ENCODE measurements around the gene APAF1. TPM values are rescaled to one million over a fixed set of nuclear protein-coding genes. Genes with fewer than 3 reads are reported as not detected.
"Not testable (repeated sequence)": the region's sequence is repeated elsewhere in the genome, so short reads cannot be mapped to it uniquely, and the experiment has no call there.

Gene APAF1
- polyA plus RNA-seq, 12 donors = 24.0 to 41.3 (median 36.2) TPM; not detected in 1

DNA sequence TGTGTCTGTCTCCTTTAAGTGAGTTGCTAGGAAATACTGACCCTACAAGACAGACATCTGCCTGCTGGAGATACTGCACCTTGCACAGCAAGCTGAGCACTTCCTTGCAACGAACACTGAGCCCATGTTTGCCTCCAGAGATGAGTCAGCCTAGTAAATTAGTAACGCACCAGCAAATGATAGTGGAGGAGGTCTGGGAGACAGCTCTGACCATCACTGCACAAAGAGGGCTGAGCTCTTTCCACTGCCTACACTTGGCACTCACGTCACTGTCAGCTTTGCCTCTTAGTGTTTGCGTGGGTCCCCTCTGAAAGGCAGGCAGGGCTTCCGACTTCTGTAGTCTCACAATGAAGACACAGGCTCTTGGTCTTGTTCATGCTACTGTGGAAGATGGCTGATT, 109.0 kb downstream of the APAF1 start:
- no peak for DNase-seq

DNA sequence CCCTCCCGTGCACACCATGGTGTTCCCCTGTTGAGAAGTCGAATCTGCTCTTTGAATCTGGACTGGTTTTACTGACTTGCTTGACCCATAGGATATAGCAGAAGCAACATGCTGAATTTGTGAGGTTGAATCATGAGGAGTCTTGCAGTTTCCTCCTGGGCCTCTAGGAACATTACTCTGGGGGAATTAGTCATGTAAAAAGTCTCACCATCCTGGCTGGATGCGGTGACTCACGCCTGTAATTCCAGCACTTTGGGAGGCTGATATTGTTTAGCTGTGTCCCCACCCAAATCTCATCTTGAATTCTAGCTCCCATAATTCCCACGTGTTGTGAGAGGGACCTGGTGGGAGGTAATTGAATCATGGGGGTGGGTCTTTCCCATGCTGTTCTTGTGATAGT, 110.8 kb downstream of the APAF1 start:
- not testable (repeated sequence) for DNase-seq

DNA sequence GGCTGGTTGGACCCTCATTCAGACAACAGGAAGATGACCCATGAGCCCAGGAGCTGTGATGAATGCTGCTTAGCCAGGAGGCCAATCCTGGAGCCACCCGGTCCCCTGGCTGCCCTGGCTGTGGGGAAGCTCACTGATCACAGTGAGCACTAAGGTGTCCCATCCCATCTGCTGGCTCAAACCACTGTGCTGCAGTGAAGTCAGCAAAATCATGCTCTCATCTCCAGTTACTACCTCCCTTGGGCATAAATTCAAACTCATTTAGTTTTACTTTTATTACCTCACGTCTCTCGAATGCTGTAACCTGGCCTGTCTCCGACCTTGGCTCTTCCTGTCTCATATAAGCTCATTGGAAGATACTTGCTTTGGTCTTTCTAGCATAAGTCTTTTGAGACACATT, 112.4 kb downstream of the APAF1 start:
- DNase-seq = no peak

DNA sequence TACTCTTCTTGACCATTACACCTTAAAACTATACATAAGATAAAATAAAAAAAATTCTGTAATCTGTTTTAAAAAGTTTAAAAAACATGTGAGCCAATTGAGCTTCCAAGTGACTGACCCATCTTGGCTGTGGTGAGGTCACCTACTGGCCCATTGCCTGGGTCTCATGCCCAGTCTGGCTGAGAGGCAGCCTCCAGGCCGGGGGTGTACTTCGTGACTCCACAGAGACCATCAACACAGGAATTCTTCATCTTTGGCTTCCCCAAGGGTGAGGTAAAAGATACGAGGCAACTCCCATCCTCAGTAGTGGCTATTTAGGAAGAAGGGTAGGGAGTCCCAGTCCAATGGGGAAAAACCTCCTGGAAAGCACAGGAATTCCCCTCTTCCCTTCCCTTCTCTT, 113.2 kb downstream of the APAF1 start:
- no peak for DNase-seq

DNA sequence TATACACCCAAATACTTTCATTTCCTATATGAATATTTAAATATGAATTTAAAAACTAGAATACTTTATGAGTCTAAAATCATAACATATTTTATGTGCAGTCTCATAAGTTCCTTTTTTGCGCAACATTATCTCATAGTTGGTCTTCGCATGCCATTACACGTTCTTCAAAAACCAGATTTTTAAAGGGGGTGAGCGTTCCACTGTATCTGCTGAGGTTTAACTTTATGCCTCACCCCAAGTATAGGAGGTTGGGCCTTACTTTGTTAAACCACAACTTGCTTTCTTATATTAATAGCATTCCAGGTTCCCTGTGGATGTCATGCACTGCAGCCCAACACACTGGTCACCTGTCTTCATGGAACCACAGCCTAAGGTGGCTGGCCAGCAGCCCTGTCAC, 118.6 kb downstream of the APAF1 start:
- no peak for DNase-seq

DNA sequence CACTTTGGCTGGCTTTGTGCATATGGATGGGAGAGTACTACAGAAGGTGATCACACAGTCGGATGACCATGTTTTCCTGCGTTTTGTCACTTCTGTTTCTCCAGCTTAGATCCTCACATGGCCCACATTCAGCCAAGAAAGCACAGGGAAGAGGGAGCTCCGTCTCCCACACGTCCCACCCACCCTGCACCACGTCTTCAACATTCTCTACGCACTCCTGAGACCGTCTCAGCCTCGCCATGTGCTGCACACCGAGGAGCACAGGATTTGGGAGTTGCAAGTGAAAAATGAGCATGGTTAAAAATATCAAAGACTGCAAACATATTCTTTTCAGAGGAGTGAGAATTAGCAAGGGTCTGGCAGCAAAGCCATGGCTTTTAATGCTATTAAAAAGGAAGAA, 122.2 kb downstream of the APAF1 start:
- no peak for DNase-seq

DNA sequence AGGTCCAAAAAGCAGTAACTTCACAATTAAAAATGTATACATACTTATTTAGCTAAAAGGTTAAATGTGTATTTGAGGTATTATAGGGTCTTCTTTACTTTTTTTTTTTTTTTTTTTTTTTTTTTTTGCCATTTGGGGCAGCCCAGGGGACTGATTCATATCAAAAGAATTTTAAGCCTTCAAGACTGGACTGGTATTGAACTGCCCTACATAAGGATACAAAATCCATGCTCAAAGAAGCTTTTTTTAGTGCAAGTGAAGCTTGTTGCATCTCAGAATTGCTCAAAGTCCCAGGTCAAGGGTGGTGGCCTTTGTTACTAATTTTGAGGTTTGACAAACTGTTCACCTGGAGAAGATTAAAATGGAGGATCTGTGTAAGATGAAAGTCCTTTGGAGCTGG, 124.0 kb downstream of the APAF1 start:
- no peak for DNase-seq

DNA sequence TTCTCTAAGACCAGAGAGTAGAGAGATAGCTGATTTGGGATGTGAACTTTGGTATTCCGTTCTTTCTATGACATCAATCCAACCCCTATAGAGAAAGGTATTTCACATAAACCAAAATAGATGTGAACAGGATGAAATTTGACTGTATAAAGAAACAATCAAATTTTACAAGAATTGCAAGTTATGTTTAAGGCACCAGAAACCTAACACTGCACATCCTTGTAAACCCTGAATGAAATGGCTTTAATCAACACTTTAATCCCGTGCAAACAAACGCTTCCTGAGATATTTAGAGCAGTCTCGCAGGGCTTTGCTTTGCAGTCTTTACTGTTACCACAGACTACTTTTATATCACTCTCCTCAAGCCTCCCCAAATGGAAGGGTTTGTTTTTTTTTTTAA, 125.1 kb downstream of the APAF1 start:
- no peak for DNase-seq

DNA sequence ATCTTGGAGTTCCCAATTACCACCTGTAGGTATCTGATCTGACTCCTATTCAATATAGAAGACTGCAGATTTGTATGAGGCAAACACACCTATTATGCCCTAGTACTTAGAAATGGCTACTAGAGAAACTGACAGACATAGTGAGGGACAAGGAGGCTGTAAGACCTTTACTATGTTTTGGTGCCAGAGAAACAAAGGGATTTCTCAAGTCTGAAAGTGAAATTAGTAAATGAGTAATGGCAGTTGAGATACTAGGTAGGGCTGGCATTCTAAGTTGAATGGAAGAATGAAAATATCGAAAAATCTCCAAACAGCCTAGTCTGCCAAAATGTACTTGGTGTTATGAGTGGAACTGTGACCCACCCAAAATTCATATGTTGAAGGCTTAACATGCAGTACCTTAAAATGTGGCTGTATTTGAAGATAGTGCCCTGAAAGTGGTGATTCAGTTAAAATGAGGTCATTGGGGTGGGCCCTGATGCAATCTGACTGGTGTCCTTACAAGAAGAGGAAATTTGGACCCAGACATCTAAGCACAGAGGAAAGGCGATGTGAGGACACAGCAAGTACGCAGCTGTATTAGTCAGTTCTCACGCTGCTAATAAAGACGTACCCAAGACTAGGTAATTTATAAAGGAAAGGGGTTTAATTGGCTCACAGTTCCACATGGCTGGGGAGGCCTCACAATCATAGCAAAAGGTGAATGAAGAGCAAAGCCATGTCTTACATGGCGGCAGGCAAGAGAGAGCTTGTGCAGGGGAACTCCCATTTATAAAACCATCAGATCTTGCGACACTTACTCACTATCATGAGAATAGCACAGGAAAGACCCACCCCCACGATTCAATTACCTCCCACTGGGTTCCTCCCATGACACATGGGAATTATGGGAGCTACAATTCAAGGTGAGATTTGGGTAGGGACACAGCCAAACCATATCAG, 127.0 kb downstream of the APAF1 start:
- no peak for DNase-seq

DNA sequence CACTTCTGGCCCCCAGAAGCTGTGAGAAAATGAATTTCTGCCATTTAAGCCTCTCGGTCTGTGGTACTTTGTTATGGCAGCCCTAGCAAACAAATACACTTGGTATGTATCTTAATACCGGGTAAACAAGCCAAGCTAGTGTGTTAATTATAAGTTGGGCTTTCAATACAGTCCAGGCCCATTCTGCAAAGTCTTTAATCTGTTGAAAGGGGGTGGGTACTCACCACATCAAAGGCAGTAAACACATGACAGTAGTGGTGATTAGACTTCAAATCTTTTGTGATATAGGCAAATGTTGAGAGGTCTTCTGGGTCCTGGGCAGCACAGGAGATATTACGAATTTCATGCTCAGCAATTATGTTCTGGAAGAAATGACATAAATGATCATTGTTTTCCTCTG, 127.7 kb downstream of the APAF1 start:
- DNase-seq = no peak

DNA sequence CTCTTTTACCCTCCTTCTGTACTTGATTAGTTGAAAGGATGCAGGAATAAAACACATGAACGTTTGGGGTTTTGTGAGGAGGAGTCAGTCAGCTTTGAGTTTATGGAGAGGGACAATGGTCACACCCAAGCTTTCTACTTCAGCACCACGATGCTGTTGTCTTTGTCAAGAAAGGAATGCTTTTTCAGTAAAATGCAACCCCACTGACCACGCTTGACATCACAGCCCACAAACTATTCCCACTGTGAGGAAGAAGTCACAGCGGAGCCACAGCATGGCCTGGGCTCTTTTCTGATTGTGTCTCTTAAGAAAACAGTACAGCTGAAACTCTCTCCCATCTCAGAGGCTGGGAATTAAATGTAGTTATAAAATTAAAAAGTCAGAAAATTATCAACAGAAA, 135.2 kb downstream of the APAF1 start:
- DNase-seq = no peak

DNA sequence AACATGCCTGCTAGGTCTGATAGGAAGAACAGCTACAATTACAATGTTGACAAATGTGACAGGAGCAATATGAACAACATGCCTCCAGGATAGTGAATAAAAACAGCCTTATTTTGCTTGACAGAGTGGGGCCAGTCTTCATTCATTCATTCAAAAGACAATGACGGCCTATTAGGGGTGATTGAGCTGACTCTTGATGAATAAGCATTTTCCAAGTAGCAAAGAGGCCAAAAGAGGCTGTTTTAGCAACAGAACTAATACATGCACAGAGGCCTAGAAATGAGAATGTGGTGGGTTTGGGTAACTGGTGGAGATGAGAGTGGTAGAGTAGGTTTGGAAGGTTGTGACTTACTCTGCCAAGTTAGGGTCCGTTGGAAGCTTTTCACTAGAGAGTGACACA, 138.3 kb downstream of the APAF1 start:
- DNase-seq = no peak

Other genes starting within 250 kb of the APAF1 start
- gene TMPO, start 129.7 kb upstream of the APAF1 start, polyA plus RNA-seq (ENCODE audit: insufficient read length in 12 of 12) = 100 to 1,000 TPM in 4 of 12 donors, 10 to 100 TPM in 8; 63.1 to 522 (median 94.5) TPM
- gene SLC25A3, start 51.6 kb upstream of the APAF1 start, polyA plus RNA-seq (ENCODE audit: insufficient read length in 12 of 12) = 100 to 1,000 TPM; 237 to 832 (median 664) TPM
- 10 to 100 TPM in 11 of 12 donors, not detected in 1; 19.0 to 48.2 (median 24.7) TPM for gene IKBIP, start 502 bp upstream of the APAF1 start, polyA plus RNA-seq (ENCODE audit: insufficient read length in 12 of 12)

Data from muscle of arm (tissue), 12 donors.